H1 (cell line): ENCODE measurements around the gene STAM. TPM values are rescaled to one million over a fixed set of nuclear protein-coding genes. Genes with fewer than 3 reads are reported as not detected.

ENCODE experiments used
- CTCF ChIA-PET: fragments of 300-600 bp; sonication (Branson Sonifier 250); formaldehyde crosslinking; loops from one replicate; lab custom pipeline; 2021; ENCODE audit not compliant: partially characterized antibody; lab: Charles Lee
- POLR2A ChIA-PET: fragments of 300-600 bp; sonication (Branson Sonifier 250); formaldehyde crosslinking; loops from one replicate; lab custom pipeline; 2021; ENCODE audit warnings: inconsistent platforms; ENCODE audit not compliant: partially characterized antibody; lab: Charles Lee
- DNase-seq, 2 experiments: peaks; one replicate each; pipeline versions ENCODE4 v3.0.0 to v3.0.0-alpha.2; 2010 to 2022; ENCODE audit warnings: low spot score in 2 of 2, low read depth in 1 of 2, mixed read lengths in 1 of 2
- FAIRE-seq: peaks from 2 replicates; lab custom pipeline; 2011; peaks lifted over from hg19 to GRCh38; lab: Jason Lieb, UNC
- H2AFZ ChIP-seq: 2 replicates; pipeline ENCODE4 v1.8.1; 2012; ENCODE audit warnings: low read length, inconsistent platforms
- H2AK5ac ChIP-seq: 2 replicates; pipeline ENCODE4 v1.6.1; 2013; ENCODE audit warnings: low read depth, low read length
- H2BK120ac ChIP-seq: replicated peaks from 2 replicates; pipeline ENCODE3; 2013; ENCODE audit warnings: low read depth, low read length, inconsistent platforms
- H2BK12ac ChIP-seq: 2 replicates; pipeline ENCODE4 v1.6.1; 2013; ENCODE audit warnings: low read depth, low read length
- H2BK15ac ChIP-seq: 2 replicates; pipeline ENCODE4 v1.6.1; 2013; ENCODE audit warnings: low read length
- H2BK20ac ChIP-seq: 2 replicates; pipeline ENCODE4 v1.6.1; 2013; ENCODE audit warnings: low read length
- H2BK5ac ChIP-seq: 2 replicates; pipeline ENCODE4 v1.6.1; 2013; ENCODE audit warnings: low read depth, low read length
- H3K14ac ChIP-seq: 2 replicates; pipeline ENCODE4 v1.6.1; 2013; ENCODE audit warnings: inconsistent platforms; ENCODE audit not compliant: insufficient read length
- H3K18ac ChIP-seq: 2 replicates; pipeline ENCODE4 v1.6.1; 2013; ENCODE audit warnings: low read length; ENCODE audit errors: extremely low read depth
- H3K23ac ChIP-seq: 2 replicates; pipeline ENCODE4 v1.6.1; 2013; ENCODE audit warnings: inconsistent platforms; ENCODE audit not compliant: insufficient read length
- H3K23me2 ChIP-seq: 2 replicates; pipeline ENCODE4 v1.6.1; 2013; ENCODE audit warnings: low read depth, low read length
- H3K27ac ChIP-seq: 2 replicates; pipeline ENCODE4 v1.6.1; 2011; ENCODE audit warnings: low read depth, low read length, inconsistent platforms
- H3K27me3 ChIP-seq, 4 experiments: replicated peaks in 1 of 4; 1 replicate in 1 of 4; 2 replicates in 3 of 4; pipeline versions ENCODE4 v1.6.1 to v1.8.1; 2011 to 2013; ENCODE audit warnings: low read length in 3 of 4, mild to moderate bottlenecking in 3 of 4, inconsistent platforms in 2 of 4, mixed read lengths in 2 of 4, moderate library complexity in 1 of 4; ENCODE audit not compliant: control insufficient read depth in 3 of 4, insufficient read depth in 3 of 4; ENCODE audit errors: extremely low read depth in 1 of 4
- H3K36me3 ChIP-seq, 4 experiments: 2 replicates each; pipeline versions ENCODE4 v1.6.1 to v1.8.1; 2011 to 2013; ENCODE audit warnings: mild to moderate bottlenecking in 4 of 4, low read length in 3 of 4, moderate library complexity in 2 of 4, control low read depth in 1 of 4, inconsistent platforms in 1 of 4; ENCODE audit not compliant: insufficient read depth in 4 of 4, control insufficient read depth in 2 of 4
- H3K4ac ChIP-seq: replicated peaks from 2 replicates; pipeline ENCODE3; 2013; ENCODE audit warnings: low read length, low read depth, mixed read lengths, inconsistent platforms; ENCODE audit not compliant: insufficient read length
- H3K4me1 ChIP-seq, 4 experiments: replicated peaks in 1 of 4; 1 replicate in 1 of 4; 2 replicates in 3 of 4; pipeline versions ENCODE4 v1.6.1 to v1.8.1; 2011 to 2013; ENCODE audit warnings: low read length in 3 of 4, inconsistent platforms in 2 of 4, mixed read lengths in 1 of 4; ENCODE audit not compliant: insufficient read depth in 4 of 4, control insufficient read depth in 3 of 4
- H3K4me2 ChIP-seq, 2 experiments: 2 replicates each; pipeline versions ENCODE4 v1.6.1 to v1.8.1; 2011 to 2013; ENCODE audit warnings: low read depth in 2 of 2, low read length in 2 of 2, control low read depth in 1 of 2, inconsistent platforms in 1 of 2, mild to moderate bottlenecking in 1 of 2; ENCODE audit not compliant: insufficient read depth in 1 of 2
- H3K4me3 ChIP-seq, 4 experiments: fragments of 200-600, 300-600 bp in 1 of 4; sonication (generic), shearing (Covaris generic), sonication (Bioruptor Twin) in 1 of 4; 2 replicates each; pipeline versions ENCODE4 v1.5.1 to v1.8.1; 2011 to 2016; ENCODE audit warnings: low read length in 4 of 4, low read depth in 3 of 4, control low read depth in 2 of 4, inconsistent platforms in 2 of 4, mild to moderate bottlenecking in 2 of 4, mixed read lengths in 1 of 4, moderate library complexity in 1 of 4; ENCODE audit not compliant: insufficient read depth in 2 of 4; ENCODE audit errors: extremely low read depth in 1 of 4
- H3K56ac ChIP-seq: replicated peaks from 2 replicates; pipeline ENCODE3; 2013; ENCODE audit warnings: low read depth, mild to moderate bottlenecking, mixed read lengths, low read length, inconsistent platforms; ENCODE audit not compliant: insufficient read length
- H3K79me1 ChIP-seq: 2 replicates; pipeline ENCODE4 v1.6.1; 2013; ENCODE audit warnings: low read depth, low read length, control low read depth
- H3K79me2 ChIP-seq, 2 experiments: 2 replicates each; pipeline versions ENCODE4 v1.6.1 to v1.8.1; 2012 to 2013; ENCODE audit warnings: low read length in 2 of 2, mild to moderate bottlenecking in 2 of 2, inconsistent platforms in 1 of 2; ENCODE audit not compliant: insufficient read depth in 2 of 2, control insufficient read depth in 1 of 2
- H3K9ac ChIP-seq, 4 experiments: replicated peaks in 1 of 4; 1 replicate in 1 of 4; 2 replicates in 3 of 4; pipeline versions ENCODE4 v1.6.1 to v1.8.1; 2011 to 2013; ENCODE audit warnings: low read depth in 3 of 4, low read length in 3 of 4, control low read depth in 2 of 4, mild to moderate bottlenecking in 2 of 4, moderate library complexity in 2 of 4, inconsistent platforms in 1 of 4; ENCODE audit errors: extremely low read depth in 1 of 4
- H3K9me3 ChIP-seq, 2 experiments: 2 replicates each; pipeline versions ENCODE4 v1.6.1 to v1.8.1; 2012 to 2013; ENCODE audit warnings: mild to moderate bottlenecking in 2 of 2, moderate library complexity in 2 of 2, control low read depth in 1 of 2, inconsistent platforms in 1 of 2, low read depth in 1 of 2, low read length in 1 of 2, mixed read lengths in 1 of 2; ENCODE audit not compliant: insufficient read depth in 2 of 2
- H4K20me1 ChIP-seq, 2 experiments: replicated peaks in 1 of 2; 2 replicates each; pipeline versions ENCODE3 to v1.8.1; 2011 to 2013; ENCODE audit warnings: inconsistent platforms in 2 of 2, low read length in 2 of 2, mild to moderate bottlenecking in 1 of 2; ENCODE audit not compliant: insufficient read depth in 2 of 2, control insufficient read depth in 1 of 2
- H4K5ac ChIP-seq: 2 replicates; pipeline ENCODE4 v1.6.1; 2013; ENCODE audit warnings: low read length, low read depth, mixed read lengths, inconsistent platforms; ENCODE audit not compliant: insufficient read length
- H4K8ac ChIP-seq: 2 replicates; pipeline ENCODE4 v1.8.0; 2013; ENCODE audit warnings: mild to moderate bottlenecking, moderate library complexity, low read length, inconsistent platforms; ENCODE audit not compliant: insufficient read depth; ENCODE audit errors: extremely low read depth
- H4K91ac ChIP-seq: replicated peaks from 2 replicates; pipeline ENCODE3; 2013; ENCODE audit warnings: low read length, mixed read lengths, inconsistent platforms; ENCODE audit not compliant: insufficient read length
- BACH1 ChIP-seq: IDR thresholded peaks from 2 replicates; pipeline ENCODE4 v1.6.1; 2012; ENCODE audit warnings: low read length, improper control_type of control experiment
- CBX5 ChIP-seq: fragments of 300-800, 300-1000 bp; sonication (generic); IDR thresholded peaks from 2 replicates; pipeline ENCODE4 v1.7.1; 2016; ENCODE audit warnings: antibody characterized with exemption, low read length, low read depth
- CBX8 ChIP-seq: fragments of 300-800, 300-1000 bp; sonication (generic); IDR thresholded peaks from 2 replicates; pipeline ENCODE4 v1.7.1; 2016; ENCODE audit warnings: low read depth, low read length, borderline replicate concordance
- POLR2A ChIP-seq, 2 experiments: IDR thresholded peaks; 1 replicate in 1 of 2; 2 replicates in 1 of 2; pipeline ENCODE4 v1.6.1; 2011; ENCODE audit warnings: low read depth in 2 of 2, low read length in 2 of 2, mild to moderate bottlenecking in 2 of 2; ENCODE audit errors: control extremely low read depth in 1 of 2
- POLR2AphosphoS5 ChIP-seq: IDR thresholded peaks from 2 replicates; pipeline ENCODE4 v1.6.1; 2011; ENCODE audit warnings: low read depth, low read length
- RBBP5 ChIP-seq: IDR thresholded peaks from 2 replicates; pipeline ENCODE4 v1.7.1; 2012; ENCODE audit warnings: low read depth, mild to moderate bottlenecking, inconsistent platforms, low read length, moderate library complexity, borderline replicate concordance
- WGBS, 2 experiments: shearing (Covaris generic) in 1 of 2; methylation state at CpG; one replicate each; pipeline versions ENCODE4 v1.1.6 to v1.1.7; 2013 to 2015; ENCODE audit warnings: low lambda C conversion rate in 2 of 2, mixed read lengths in 2 of 2, inconsistent platforms in 1 of 2, low coverage in 1 of 2, missing lambda C conversion rate in 1 of 2; ENCODE audit not compliant: insufficient replicate concordance in 2 of 2, insufficient coverage in 1 of 2, insufficient read length in 1 of 2; ENCODE audit errors: extremely low coverage in 1 of 2, missing lambda C conversion rate in 1 of 2; 5-methylcytosine and 5-hydroxymethylcytosine counted together
- polyA plus RNA-seq, 7 experiments: library from polyadenylated mRNA; depleted of rRNA in 3 of 7; stranded (reverse) in 5 of 7; unstranded in 2 of 7; fragments of >200 nt in 5 of 7; fragments of 200-250 nt in 2 of 7; gene quantifications; 1 replicate in 5 of 7; 2 replicates in 1 of 7; 4 replicates in 1 of 7; pipeline versions ENCODE4 v1.2.1 to v1.2.3, GENCODE V29; 2011 to 2013; ENCODE audit warnings: missing spikeins in 2 of 7, mixed read lengths in 2 of 7
- total RNA-seq: library from RNA; stranded (reverse); fragmentation: NEBNext Ultra II Directional; extraction: Animal tissue kit (Norgen Biotek cat#: 25700); gene quantifications from 2 replicates; pipeline ENCODE4 v1.2.1, GENCODE V29; 2021

The STAM gene
- total and polyA plus RNA-seq, 2 of the 8 experiments (the other 6 are each of a cell fraction or from before 2014, with no cell fraction given), result 22.0 to 27.8 TPM

DNA sequence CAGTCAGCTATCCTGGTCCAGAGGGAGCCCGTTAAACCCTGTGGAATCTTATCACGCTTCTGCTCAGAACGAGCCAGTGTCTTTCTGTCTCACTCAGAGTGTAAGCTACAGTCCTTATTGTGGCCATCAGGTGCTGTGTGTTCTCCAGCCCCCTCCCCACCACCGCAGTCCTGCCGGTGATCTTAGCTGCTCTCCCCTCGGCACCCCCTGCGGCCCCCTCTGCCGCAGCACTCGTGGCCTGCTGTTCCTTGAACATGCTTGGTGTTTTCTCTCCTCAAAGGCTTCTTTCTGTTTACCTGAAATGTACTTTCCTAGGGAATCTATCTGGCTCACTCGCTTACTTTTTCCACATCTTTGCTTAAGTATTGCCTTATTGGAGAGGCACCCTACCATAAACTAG is 69.8 kb downstream of the STAM start:
- H3K27ac ChIP-seq, result no peak overlapping the region
- CTCF ChIA-PET, result interaction anchor here (1.3 kb wide), 1 partner anchor 21 kb away, joined by 3 read pairs; no protein-coding TSS in a partner anchor
- H3K14ac ChIP-seq, result no peak overlapping the region
- no peak overlapping the region for H2BK15ac ChIP-seq
- H4K5ac ChIP-seq, result no peak overlapping the region
- no peak overlapping the region for H3K4ac ChIP-seq
- FAIRE-seq (no peak), DNase-seq (no peak)
- no peak overlapping the region for H2AFZ ChIP-seq
- no peaks in the 10 kb centered on the region for H3K4me1 ChIP-seq
- H3K79me2 ChIP-seq, result no peaks in the 10 kb centered on the region
- TF ChIP-seq POLR2A (IDR thresholded peaks at IDR 0.05; ENCODE audit: control extremely low read depth in 1 of 2, low read depth in 2 of 2, low read length in 2 of 2), result no peak
- TF ChIP-seq POLR2AphosphoS5, result no peak
- no peak for TF ChIP-seq CBX8
- no peak for TF ChIP-seq BACH1
- no peak for TF ChIP-seq CBX5
- no peak for TF ChIP-seq RBBP5
- no peaks in the 10 kb centered on the region for H3K23me2 ChIP-seq
- H2BK12ac ChIP-seq, result no peak overlapping the region
- no peak overlapping the region for H3K4me3 ChIP-seq
- no peak overlapping the region for H3K4me2 ChIP-seq
- H3K56ac ChIP-seq, result no peak overlapping the region
- peaks cover 0 to 34% (median 14%) of the 10 kb centered on the region in 4 experiments; a peak in 6 of 8 replicates for H3K36me3 ChIP-seq
- peaks cover 0 to 2% of the 10 kb centered on the region in 2 experiments for H4K20me1 ChIP-seq
- 0 out of 4 replicates have a peak, but pooled peaks cover 0 to 3% of the 10 kb centered on the region in 2 experiments for H3K9me3 ChIP-seq
- no peak overlapping the region for H2BK20ac ChIP-seq
- H2BK120ac ChIP-seq, result no peak overlapping the region
- no peaks in the 10 kb centered on the region for H3K27me3 ChIP-seq
- no peak overlapping the region for H4K91ac ChIP-seq
- no peak overlapping the region for H3K9ac ChIP-seq
- WGBS, 2 experiments, result 88% methylated on average over 10 of the region's 10 CpGs; no CpG with 5 or more reads in 1 of the 2 experiments
- H3K23ac ChIP-seq, result no peak overlapping the region
- POLR2A ChIA-PET, result no interaction called here
- H4K8ac ChIP-seq, result no peak overlapping the region; the same call in 1 of the 2 replicates
- H2AK5ac ChIP-seq, result no peak overlapping the region
- no peak overlapping the region for H3K18ac ChIP-seq
- H3K79me1 ChIP-seq, result no peaks in the 10 kb centered on the region
- H2BK5ac ChIP-seq, result no peak overlapping the region
